Urinary bladder (tissue), 4 donors: Measurements from ENCODE around the gene PRR22. TPM values are rescaled to one million over a fixed set of nuclear protein-coding genes. Genes with fewer than 3 reads are reported as not detected.
"Not testable (repeated sequence)": the region's sequence is repeated elsewhere in the genome, so short reads cannot be mapped to it uniquely, and the experiment has no call there.

Source experiments
- DNase-seq: peaks from one replicate; pipeline ENCODE4 v3.0.0-alpha.2; 2015; ENCODE audit errors: extremely low spot score
- H3K27ac ChIP-seq: one replicate; pipeline ENCODE4 v1.5.1; 2013; ENCODE audit warnings: low read depth, mild to moderate bottlenecking, moderate library complexity
- H3K36me3 ChIP-seq: one replicate; pipeline ENCODE4 v1.6.1; 2013; ENCODE audit warnings: mild to moderate bottlenecking, moderate library complexity; ENCODE audit not compliant: insufficient read depth
- H3K4me1 ChIP-seq: one replicate; pipeline ENCODE4 v1.6.1; 2013; ENCODE audit warnings: mild to moderate bottlenecking, moderate library complexity; ENCODE audit not compliant: insufficient read depth
- H3K4me3 ChIP-seq: one replicate; pipeline ENCODE4 v1.5.1; 2013; ENCODE audit warnings: low read depth, low read length
- WGBS: extraction: QIAGEN DNeasy Blood & Tissue Kit; methylation state at CpG from one replicate; pipeline ENCODE4 v1.1.7; 2013; 5-methylcytosine and 5-hydroxymethylcytosine counted together
- polyA plus RNA-seq: library from polyadenylated mRNA; stranded (reverse); fragments of 200-250 nt; gene quantifications from one replicate; pipeline ENCODE4 v1.2.3, GENCODE V29; 2013
- total RNA-seq: library from RNA; depleted of rRNA; stranded (reverse); fragments of >200 nt; gene quantifications from one replicate; pipeline ENCODE4 v1.2.3, GENCODE V29; 2014
- donor health status: healthy with polysubstance abuse.
- donor health status: healthy.

The PRR22 gene
- total and polyA plus RNA-seq, 2 donors: 0.48 to 2.3 TPM

DNA sequence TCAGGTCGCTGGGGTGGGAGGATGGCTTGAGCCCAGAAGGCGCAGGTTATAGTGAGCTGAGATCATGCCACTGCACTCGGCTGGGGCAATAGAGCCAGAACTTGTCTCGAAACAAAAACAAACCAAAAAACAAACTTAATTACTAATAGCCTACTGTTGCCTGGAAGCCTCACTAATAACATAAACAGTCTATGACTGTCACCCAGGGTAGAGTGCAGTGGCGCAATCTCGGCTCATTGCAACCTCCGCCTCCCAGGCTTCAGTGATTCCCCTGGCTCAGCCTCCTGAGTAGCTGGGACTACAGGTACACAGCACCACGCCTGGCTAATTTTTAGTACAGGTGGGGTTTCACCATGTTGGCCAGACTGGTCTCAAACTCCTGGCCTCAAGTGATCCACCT, 46.1 kb downstream of the PRR22 start:
- 75% methylated on average over 8 of the region's 8 CpGs for WGBS
- no peak for DNase-seq

DNA sequence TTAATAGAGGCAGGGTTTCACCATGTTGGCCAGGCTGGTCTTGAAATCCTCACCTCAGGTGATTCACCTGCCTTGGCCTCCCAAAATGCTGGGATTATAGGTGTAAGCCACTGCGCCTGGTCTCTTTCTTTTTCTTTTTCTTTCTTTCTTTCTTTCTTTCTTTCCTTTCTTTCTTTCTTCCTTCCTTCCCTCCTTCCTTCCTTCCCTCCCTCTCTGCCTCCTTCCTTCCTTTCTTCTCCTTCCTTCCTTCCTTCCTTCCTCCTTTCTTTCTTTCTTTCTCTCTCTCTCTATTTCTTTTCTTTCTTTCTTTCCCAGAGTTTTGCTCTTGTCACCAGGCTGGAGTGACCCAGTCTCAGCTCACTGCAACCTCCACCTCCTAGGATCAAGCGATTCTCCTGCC, 51.4 kb downstream of the PRR22 start:
- not testable (repeated sequence) for DNase-seq
- WGBS: 85% methylated on average over 2 of the region's 2 CpGs

More for the DNA sequence above, 46.1 kb downstream of the PRR22 start:
- H3K36me3 ChIP-seq: no peaks in the 10 kb centered on the region
- no peak overlapping the region for H3K4me3 ChIP-seq
- H3K4me1 ChIP-seq: no peaks in the 10 kb centered on the region
- no peak overlapping the region for H3K27ac ChIP-seq

More for the DNA sequence above, 51.4 kb downstream of the PRR22 start:
- not testable (repeated sequence) for H3K27ac ChIP-seq, H3K36me3 ChIP-seq, H3K4me3 ChIP-seq, H3K4me1 ChIP-seq

Other genes with a start within 250 kb of the PRR22 start
- 1.6 TPM for gene TINCR, start 216.8 kb downstream of the PRR22 start, total RNA-seq
- gene TINCR, start 216.8 kb downstream of the PRR22 start, polyA plus RNA-seq: 0.85 TPM
- gene SAFB2, start 162.0 kb downstream of the PRR22 start, total RNA-seq: 47.9 TPM
- gene SAFB2, start 162.0 kb downstream of the PRR22 start, polyA plus RNA-seq: 53.5 TPM
- 63.3 TPM for gene SAFB, start 161.7 kb downstream of the PRR22 start, total RNA-seq
- 69.3 TPM for gene SAFB, start 161.7 kb downstream of the PRR22 start, polyA plus RNA-seq
- gene MICOS13, start 104.2 kb downstream of the PRR22 start, total RNA-seq: 18.8 TPM
- 98.4 TPM for gene MICOS13, start 104.2 kb downstream of the PRR22 start, polyA plus RNA-seq
- gene HSD11B1L, start 103.7 kb downstream of the PRR22 start, total RNA-seq: 3.6 TPM
- gene HSD11B1L, start 103.7 kb downstream of the PRR22 start, polyA plus RNA-seq: 17.5 TPM
- gene RPL36, start 94.5 kb downstream of the PRR22 start, total RNA-seq: 287 TPM
- gene RPL36, start 94.5 kb downstream of the PRR22 start, polyA plus RNA-seq: 1,053 TPM
- 21.7 TPM for gene LONP1, start 64.6 kb downstream of the PRR22 start, total RNA-seq
- gene LONP1, start 64.6 kb downstream of the PRR22 start, polyA plus RNA-seq: 58.9 TPM
- gene CATSPERD, start 64.1 kb downstream of the PRR22 start, total RNA-seq: not detected
- not detected for gene CATSPERD, start 64.1 kb downstream of the PRR22 start, polyA plus RNA-seq
- 9.6 TPM for gene DUS3L, start 6.4 kb upstream of the PRR22 start, total RNA-seq
- 32.8 TPM for gene DUS3L, start 6.4 kb upstream of the PRR22 start, polyA plus RNA-seq
- gene NRTN, start 20.3 kb upstream of the PRR22 start, total RNA-seq: 2.5 TPM
- 9.8 TPM for gene NRTN, start 20.3 kb upstream of the PRR22 start, polyA plus RNA-seq
- gene FUT6, start 55.0 kb upstream of the PRR22 start, total RNA-seq: not detected
- 0.03 TPM for gene FUT6, start 55.0 kb upstream of the PRR22 start, polyA plus RNA-seq
- gene FUT3, start 66.7 kb upstream of the PRR22 start, total RNA-seq: 0.63 TPM
- 0.29 TPM for gene FUT3, start 66.7 kb upstream of the PRR22 start, polyA plus RNA-seq
- gene FUT5, start 85.8 kb upstream of the PRR22 start, total RNA-seq: not detected
- not detected for gene FUT5, start 85.8 kb upstream of the PRR22 start, polyA plus RNA-seq
- gene NDUFA11, start 119.0 kb upstream of the PRR22 start, total RNA-seq: 114 TPM
- gene NDUFA11, start 119.0 kb upstream of the PRR22 start, polyA plus RNA-seq: 520 TPM
- 10.7 TPM for gene VMAC, start 120.1 kb upstream of the PRR22 start, total RNA-seq
- 6.5 TPM for gene VMAC, start 120.1 kb upstream of the PRR22 start, polyA plus RNA-seq
- gene CAPS, start 129.5 kb upstream of the PRR22 start, total RNA-seq: 26.5 TPM
- gene CAPS, start 129.5 kb upstream of the PRR22 start, polyA plus RNA-seq: 41.9 TPM
- 44.2 TPM for gene RANBP3, start 193.4 kb upstream of the PRR22 start, total RNA-seq
- 106 TPM for gene RANBP3, start 193.4 kb upstream of the PRR22 start, polyA plus RNA-seq